Loucy (cell line): ENCODE measurements around the gene S100A8.

Experiments
- H2AFZ ChIP-seq: fragments of 200-600 bp; sonication (generic); 2 replicates; pipeline ENCODE4 v1.6.0; 2016; ENCODE audit warnings: antibody characterized with exemption, mild to moderate bottlenecking, low read length, moderate library complexity
- H3F3A ChIP-seq: fragments of 200-600 bp; 2 replicates; pipeline ENCODE4 v1.6.0; 2016; ENCODE audit warnings: antibody characterized with exemption, low read depth, mild to moderate bottlenecking
- H3K27me3 ChIP-seq: fragments of 200-600 bp; sonication (generic); 2 replicates; pipeline ENCODE4 v1.6.1; 2014; ENCODE audit warnings: low read length, mild to moderate bottlenecking; ENCODE audit not compliant: insufficient read depth, poor library complexity, severe bottlenecking
- H3K36me3 ChIP-seq: fragments of 200-600 bp; sonication (generic); 2 replicates; pipeline ENCODE4 v1.6.1; 2016; ENCODE audit warnings: low read length; ENCODE audit not compliant: insufficient read depth
- H3K4me1 ChIP-seq: fragments of 200-600 bp; sonication (generic); 2 replicates; pipeline ENCODE4 v1.5.1; 2014; ENCODE audit warnings: low read length, mild to moderate bottlenecking; ENCODE audit not compliant: insufficient read depth, poor library complexity, severe bottlenecking
- H3K4me2 ChIP-seq: fragments of 200-600 bp; sonication (generic); 2 replicates; pipeline ENCODE4 v1.6.0; 2014; ENCODE audit warnings: antibody characterized with exemption, low read length, low read depth, mild to moderate bottlenecking; ENCODE audit not compliant: poor library complexity, severe bottlenecking
- H3K4me3 ChIP-seq: fragments of 200-600 bp; sonication (generic); 2 replicates; pipeline ENCODE4 v1.5.1; 2014; ENCODE audit warnings: low read length, mild to moderate bottlenecking, mixed read lengths; ENCODE audit not compliant: poor library complexity, severe bottlenecking
- H3K79me2 ChIP-seq: fragments of 200-600 bp; sonication (generic); 2 replicates; pipeline ENCODE4 v1.6.1; 2014; ENCODE audit warnings: low read length; ENCODE audit not compliant: insufficient read depth
- H3K9ac ChIP-seq: fragments of 200-600 bp; sonication (generic); 2 replicates; pipeline ENCODE4 v1.6.0; 2014; ENCODE audit warnings: mild to moderate bottlenecking, low read depth, low read length, moderate library complexity; ENCODE audit not compliant: poor library complexity, severe bottlenecking
- H3K9me2 ChIP-seq: fragments of 200-600 bp; sonication (generic); replicated peaks from 2 replicates; pipeline ENCODE4 v1.6.1; 2016; ENCODE audit warnings: low read depth, low read length, mixed read lengths
- H3K9me3 ChIP-seq: fragments of 200-600 bp; sonication (generic); 2 replicates; pipeline ENCODE4 v1.6.1; 2014; ENCODE audit warnings: mild to moderate bottlenecking, antibody characterized with exemption, low read length, low read depth; ENCODE audit not compliant: insufficient read depth
- H4K20me1 ChIP-seq: fragments of 200-600 bp; sonication (generic); 2 replicates; pipeline ENCODE4 v1.6.0; 2014; ENCODE audit warnings: antibody characterized with exemption, low read length, mild to moderate bottlenecking; ENCODE audit not compliant: insufficient read depth, poor library complexity, severe bottlenecking
- EZH2phosphoT487 ChIP-seq: fragments of 200-600 bp; IDR thresholded peaks from 2 replicates; pipeline ENCODE4 v1.6.1; 2018; ENCODE audit warnings: antibody characterized with exemption, mild to moderate bottlenecking, moderate library complexity, borderline replicate concordance
- TF ChIP-seq, protein P1 (sequence below): fragments of 200-600 bp; sonication (generic); conservative IDR thresholded peaks from 2 replicates; pipeline ENCODE4 v1.5.1; 2014; ENCODE audit warnings: mild to moderate bottlenecking, antibody characterized with exemption, low read length

The S100A8 gene

DNA sequence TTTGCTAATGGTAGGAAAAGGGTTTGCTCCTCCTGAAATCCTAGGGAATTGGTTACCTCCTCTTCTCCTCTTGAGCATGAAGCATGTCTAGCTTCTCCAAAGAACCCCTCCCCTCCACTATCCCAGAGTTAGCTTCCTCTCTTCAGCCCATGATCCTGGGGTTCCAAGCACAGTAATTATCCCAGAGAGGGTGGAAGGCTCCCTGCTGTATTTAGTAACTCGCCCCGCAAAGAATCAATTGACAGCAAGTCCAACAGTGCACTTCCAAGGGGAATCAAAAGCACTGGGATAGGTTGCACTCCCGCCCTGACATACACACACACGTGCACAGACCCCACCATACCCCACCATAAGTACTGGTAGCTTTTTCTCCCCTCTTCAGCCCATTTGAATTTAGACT, 3.1 kb downstream of the S100A8 start:
- no peaks in the 10 kb centered on the region for H3K36me3 ChIP-seq
- H3K4me3 ChIP-seq, result no peak overlapping the region
- H3F3A ChIP-seq, result no peaks in the 10 kb centered on the region
- H3K9me2 ChIP-seq, result no peaks in the 10 kb centered on the region
- H3K4me1 ChIP-seq, result no peaks in the 10 kb centered on the region
- no peak overlapping the region for H3K9ac ChIP-seq
- no peaks in the 10 kb centered on the region for H4K20me1 ChIP-seq
- TF ChIP-seq EZH2phosphoT487, result no peak
- TF ChIP-seq, protein P1, sequence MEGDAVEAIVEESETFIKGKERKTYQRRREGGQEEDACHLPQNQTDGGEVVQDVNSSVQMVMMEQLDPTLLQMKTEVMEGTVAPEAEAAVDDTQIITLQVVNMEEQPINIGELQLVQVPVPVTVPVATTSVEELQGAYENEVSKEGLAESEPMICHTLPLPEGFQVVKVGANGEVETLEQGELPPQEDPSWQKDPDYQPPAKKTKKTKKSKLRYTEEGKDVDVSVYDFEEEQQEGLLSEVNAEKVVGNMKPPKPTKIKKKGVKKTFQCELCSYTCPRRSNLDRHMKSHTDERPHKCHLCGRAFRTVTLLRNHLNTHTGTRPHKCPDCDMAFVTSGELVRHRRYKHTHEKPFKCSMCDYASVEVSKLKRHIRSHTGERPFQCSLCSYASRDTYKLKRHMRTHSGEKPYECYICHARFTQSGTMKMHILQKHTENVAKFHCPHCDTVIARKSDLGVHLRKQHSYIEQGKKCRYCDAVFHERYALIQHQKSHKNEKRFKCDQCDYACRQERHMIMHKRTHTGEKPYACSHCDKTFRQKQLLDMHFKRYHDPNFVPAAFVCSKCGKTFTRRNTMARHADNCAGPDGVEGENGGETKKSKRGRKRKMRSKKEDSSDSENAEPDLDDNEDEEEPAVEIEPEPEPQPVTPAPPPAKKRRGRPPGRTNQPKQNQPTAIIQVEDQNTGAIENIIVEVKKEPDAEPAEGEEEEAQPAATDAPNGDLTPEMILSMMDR, result no peak
- H3K4me2 ChIP-seq, result no peak overlapping the region
- H3K79me2 ChIP-seq, result no peaks in the 10 kb centered on the region
- H3K27me3 ChIP-seq, result no peaks in the 10 kb centered on the region
- H3K9me3 ChIP-seq, result no peaks in the 10 kb centered on the region
- no peak overlapping the region for H2AFZ ChIP-seq

- no peaks in the 10 kb centered on the region for H3K9me3 ChIP-seq
- no peaks in the 10 kb centered on the region for H3F3A ChIP-seq
- H2AFZ ChIP-seq, result no peak overlapping the region
- no peaks in the 10 kb centered on the region for H3K9me2 ChIP-seq
- no peaks in the 10 kb centered on the region for H3K27me3 ChIP-seq
- H4K20me1 ChIP-seq, result no peaks in the 10 kb centered on the region
- no peaks in the 10 kb centered on the region for H3K4me1 ChIP-seq
- no peak for TF ChIP-seq EZH2phosphoT487
- TF ChIP-seq, protein P1, result no peak
- no peak overlapping the region for H3K4me2 ChIP-seq
- no peak overlapping the region for H3K9ac ChIP-seq
- no peak overlapping the region for H3K4me3 ChIP-seq
- no peaks in the 10 kb centered on the region for H3K79me2 ChIP-seq
- H3K36me3 ChIP-seq, result no peaks in the 10 kb centered on the region
Observed at GRCh38 chr1:153387001-153387400, 3.9 kb downstream of the S100A8 start.

DNA sequence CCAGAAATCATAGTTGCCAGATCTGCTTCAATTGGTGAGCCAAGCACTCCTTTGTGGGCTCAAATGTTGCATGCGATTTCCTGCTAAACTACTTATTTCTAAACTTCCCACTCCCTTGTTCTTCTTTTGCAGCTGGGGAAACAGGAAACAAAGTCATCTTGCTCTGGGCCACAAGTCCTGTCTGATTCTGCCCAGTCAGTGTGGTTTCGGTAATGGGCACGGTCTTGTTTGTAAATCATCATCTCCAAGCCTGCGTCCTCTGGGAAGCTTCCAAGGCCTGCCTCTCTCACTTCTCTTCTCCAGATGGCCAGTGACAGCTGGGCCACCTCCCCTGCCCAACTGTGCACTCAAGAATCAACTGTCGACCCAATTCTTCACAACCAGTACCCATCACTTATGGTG, 4.4 kb downstream of the S100A8 start:
- H3K79me2 ChIP-seq, result no peaks in the 10 kb centered on the region
- H3K9me3 ChIP-seq, result no peaks in the 10 kb centered on the region
- H3K27me3 ChIP-seq, result no peaks in the 10 kb centered on the region
- H3F3A ChIP-seq, result no peaks in the 10 kb centered on the region
- H3K4me3 ChIP-seq, result no peak overlapping the region
- TF ChIP-seq, protein P1, result no peak
- TF ChIP-seq EZH2phosphoT487, result no peak
- H3K4me1 ChIP-seq, result no peaks in the 10 kb centered on the region
- no peaks in the 10 kb centered on the region for H3K9me2 ChIP-seq
- H4K20me1 ChIP-seq, result no peaks in the 10 kb centered on the region
- no peaks in the 10 kb centered on the region for H3K36me3 ChIP-seq
- no peak overlapping the region for H3K9ac ChIP-seq
- no peak overlapping the region for H3K4me2 ChIP-seq
- no peak overlapping the region for H2AFZ ChIP-seq
